Loucy (cell line): ENCODE measurements around the gene PCSK5.

Experiments
- H2AFZ ChIP-seq: fragments of 200-600 bp; sonication (generic); 2 replicates; pipeline ENCODE4 v1.6.0; 2016; ENCODE audit warnings: antibody characterized with exemption, mild to moderate bottlenecking, low read length, moderate library complexity
- H3F3A ChIP-seq: fragments of 200-600 bp; 2 replicates; pipeline ENCODE4 v1.6.0; 2016; ENCODE audit warnings: antibody characterized with exemption, low read depth, mild to moderate bottlenecking
- H3K27me3 ChIP-seq: fragments of 200-600 bp; sonication (generic); 2 replicates; pipeline ENCODE4 v1.6.1; 2014; ENCODE audit warnings: low read length, mild to moderate bottlenecking; ENCODE audit not compliant: insufficient read depth, poor library complexity, severe bottlenecking
- H3K36me3 ChIP-seq: fragments of 200-600 bp; sonication (generic); 2 replicates; pipeline ENCODE4 v1.6.1; 2016; ENCODE audit warnings: low read length; ENCODE audit not compliant: insufficient read depth
- H3K4me1 ChIP-seq: fragments of 200-600 bp; sonication (generic); 2 replicates; pipeline ENCODE4 v1.5.1; 2014; ENCODE audit warnings: low read length, mild to moderate bottlenecking; ENCODE audit not compliant: insufficient read depth, poor library complexity, severe bottlenecking
- H3K4me2 ChIP-seq: fragments of 200-600 bp; sonication (generic); 2 replicates; pipeline ENCODE4 v1.6.0; 2014; ENCODE audit warnings: antibody characterized with exemption, low read length, low read depth, mild to moderate bottlenecking; ENCODE audit not compliant: poor library complexity, severe bottlenecking
- H3K4me3 ChIP-seq: fragments of 200-600 bp; sonication (generic); 2 replicates; pipeline ENCODE4 v1.5.1; 2014; ENCODE audit warnings: low read length, mild to moderate bottlenecking, mixed read lengths; ENCODE audit not compliant: poor library complexity, severe bottlenecking
- H3K79me2 ChIP-seq: fragments of 200-600 bp; sonication (generic); 2 replicates; pipeline ENCODE4 v1.6.1; 2014; ENCODE audit warnings: low read length; ENCODE audit not compliant: insufficient read depth
- H3K9ac ChIP-seq: fragments of 200-600 bp; sonication (generic); 2 replicates; pipeline ENCODE4 v1.6.0; 2014; ENCODE audit warnings: mild to moderate bottlenecking, low read depth, low read length, moderate library complexity; ENCODE audit not compliant: poor library complexity, severe bottlenecking
- H3K9me2 ChIP-seq: fragments of 200-600 bp; sonication (generic); replicated peaks from 2 replicates; pipeline ENCODE4 v1.6.1; 2016; ENCODE audit warnings: low read depth, low read length, mixed read lengths
- H3K9me3 ChIP-seq: fragments of 200-600 bp; sonication (generic); 2 replicates; pipeline ENCODE4 v1.6.1; 2014; ENCODE audit warnings: mild to moderate bottlenecking, antibody characterized with exemption, low read length, low read depth; ENCODE audit not compliant: insufficient read depth
- H4K20me1 ChIP-seq: fragments of 200-600 bp; sonication (generic); 2 replicates; pipeline ENCODE4 v1.6.0; 2014; ENCODE audit warnings: antibody characterized with exemption, low read length, mild to moderate bottlenecking; ENCODE audit not compliant: insufficient read depth, poor library complexity, severe bottlenecking
- EZH2phosphoT487 ChIP-seq: fragments of 200-600 bp; IDR thresholded peaks from 2 replicates; pipeline ENCODE4 v1.6.1; 2018; ENCODE audit warnings: antibody characterized with exemption, mild to moderate bottlenecking, moderate library complexity, borderline replicate concordance
- TF ChIP-seq, protein P1 (sequence below): fragments of 200-600 bp; sonication (generic); conservative IDR thresholded peaks from 2 replicates; pipeline ENCODE4 v1.5.1; 2014; ENCODE audit warnings: mild to moderate bottlenecking, antibody characterized with exemption, low read length

PCSK5 gene

DNA sequence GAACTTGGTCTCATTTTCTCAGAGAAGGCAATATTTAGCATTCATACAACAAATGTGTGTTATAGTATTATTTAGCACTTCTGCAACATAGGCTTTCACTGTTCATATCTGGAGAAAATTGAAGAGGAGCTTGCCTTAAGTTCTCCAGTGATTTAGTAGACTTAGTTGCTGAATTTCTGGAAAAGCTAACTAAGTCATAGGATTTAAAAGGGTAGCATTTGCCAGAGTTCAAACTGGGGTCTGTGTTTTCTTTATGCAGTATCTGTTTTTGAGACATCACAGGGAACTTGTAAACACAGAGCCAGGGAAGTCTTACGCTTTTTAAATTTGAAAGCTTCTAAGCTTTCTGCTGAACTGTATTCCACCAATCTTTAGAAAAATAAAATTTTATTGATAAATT, 8.7 kb upstream of the PCSK5 start:
- TF ChIP-seq, protein P1, sequence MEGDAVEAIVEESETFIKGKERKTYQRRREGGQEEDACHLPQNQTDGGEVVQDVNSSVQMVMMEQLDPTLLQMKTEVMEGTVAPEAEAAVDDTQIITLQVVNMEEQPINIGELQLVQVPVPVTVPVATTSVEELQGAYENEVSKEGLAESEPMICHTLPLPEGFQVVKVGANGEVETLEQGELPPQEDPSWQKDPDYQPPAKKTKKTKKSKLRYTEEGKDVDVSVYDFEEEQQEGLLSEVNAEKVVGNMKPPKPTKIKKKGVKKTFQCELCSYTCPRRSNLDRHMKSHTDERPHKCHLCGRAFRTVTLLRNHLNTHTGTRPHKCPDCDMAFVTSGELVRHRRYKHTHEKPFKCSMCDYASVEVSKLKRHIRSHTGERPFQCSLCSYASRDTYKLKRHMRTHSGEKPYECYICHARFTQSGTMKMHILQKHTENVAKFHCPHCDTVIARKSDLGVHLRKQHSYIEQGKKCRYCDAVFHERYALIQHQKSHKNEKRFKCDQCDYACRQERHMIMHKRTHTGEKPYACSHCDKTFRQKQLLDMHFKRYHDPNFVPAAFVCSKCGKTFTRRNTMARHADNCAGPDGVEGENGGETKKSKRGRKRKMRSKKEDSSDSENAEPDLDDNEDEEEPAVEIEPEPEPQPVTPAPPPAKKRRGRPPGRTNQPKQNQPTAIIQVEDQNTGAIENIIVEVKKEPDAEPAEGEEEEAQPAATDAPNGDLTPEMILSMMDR, result no peak
- no peak for TF ChIP-seq EZH2phosphoT487
- Histone ChIP-seq H3K79me2 (no peaks in the 10 kb centered on the region), H3K4me2 (no peak overlapping the region)

DNA sequence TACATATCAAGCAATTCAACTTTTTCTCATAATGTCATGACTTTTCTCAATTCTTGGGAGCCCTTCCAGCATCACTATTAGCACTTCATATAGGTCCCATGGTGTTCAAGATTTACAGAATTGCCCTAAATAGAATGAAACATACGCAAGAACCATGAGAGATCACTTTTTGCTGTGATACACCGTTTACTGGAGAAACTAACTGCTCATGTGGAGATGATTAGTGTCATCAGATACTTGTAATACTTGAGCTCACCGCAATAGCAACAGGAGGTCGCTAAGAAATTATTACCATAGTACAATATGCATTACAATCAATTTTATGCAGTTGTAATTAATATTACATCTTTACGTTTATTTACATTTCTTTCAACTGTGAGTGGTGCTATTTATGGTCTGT, 4.8 kb upstream of the PCSK5 start:
- Histone ChIP-seq H3K27me3 (no peaks in the 10 kb centered on the region), H2AFZ (no peak overlapping the region), H3K79me2 (no peaks in the 10 kb centered on the region), H3K9me2 (no peaks in the 10 kb centered on the region), H3K9me3 (no peaks in the 10 kb centered on the region), H3K4me2 (no peak overlapping the region), H4K20me1 (no peaks in the 10 kb centered on the region), H3K4me3 (no peak overlapping the region), H3K4me1 (no peaks in the 10 kb centered on the region), H3K36me3 (no peaks in the 10 kb centered on the region), H3K9ac (no peak overlapping the region), H3F3A (peaks cover 4% of the 10 kb centered on the region; the same call in 1 of the 2 replicates)
- TF ChIP-seq, protein P1, result no peak
- TF ChIP-seq EZH2phosphoT487, result no peak

More for the DNA sequence above, 8.7 kb upstream of the PCSK5 start:
- no peak overlapping the region for H3K4me3 ChIP-seq
- no peaks in the 10 kb centered on the region; the same call in 1 of the 2 replicates for H3F3A ChIP-seq
- no peaks in the 10 kb centered on the region for H3K27me3 ChIP-seq
- H3K9me2 ChIP-seq, result no peaks in the 10 kb centered on the region
- H3K4me1 ChIP-seq, result no peaks in the 10 kb centered on the region
- no peaks in the 10 kb centered on the region for H3K9me3 ChIP-seq
- H2AFZ ChIP-seq, result no peak overlapping the region
- no peaks in the 10 kb centered on the region for H4K20me1 ChIP-seq
- no peaks in the 10 kb centered on the region for H3K36me3 ChIP-seq
- H3K9ac ChIP-seq, result no peak overlapping the region

DNA sequence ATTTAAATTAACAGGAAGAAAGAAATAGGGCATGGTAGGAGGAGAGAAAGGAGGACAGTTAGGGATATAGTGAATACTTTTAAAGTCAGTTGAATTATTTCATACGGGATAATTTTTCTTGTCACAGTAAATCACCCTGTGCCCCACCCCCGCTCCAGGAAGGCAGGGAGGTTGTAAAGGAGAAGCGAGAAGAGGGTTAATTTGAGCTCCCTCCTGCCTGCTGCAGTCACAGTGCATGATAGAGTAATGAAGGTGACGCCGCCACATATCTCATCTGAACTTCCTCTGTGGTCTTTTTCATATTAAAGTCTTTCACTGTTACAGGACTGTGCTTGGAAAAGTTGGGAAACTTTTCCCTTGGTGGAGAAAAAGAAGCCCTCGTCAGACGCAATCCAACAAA, 896 bp upstream of the PCSK5 start:
- H3K4me2 ChIP-seq, result peak overlapping the region; percentile 88
- H3K9ac ChIP-seq, result peak overlapping the region; percentile 69
- peaks cover 22% of the 10 kb centered on the region for H3K27me3 ChIP-seq
- 0 out of 2 replicates have a peak, but pooled peaks cover 4% of the 10 kb centered on the region for H3F3A ChIP-seq
- no peaks in the 10 kb centered on the region for H3K9me3 ChIP-seq
- TF ChIP-seq EZH2phosphoT487, result no peak
- TF ChIP-seq, protein P1, result no peak
- peak overlapping the region; percentile 83 for H3K4me3 ChIP-seq
- no peaks in the 10 kb centered on the region for H3K36me3 ChIP-seq
- H3K79me2 ChIP-seq, result no peaks in the 10 kb centered on the region
- peaks cover 22% of the 10 kb centered on the region for H3K4me1 ChIP-seq
- H4K20me1 ChIP-seq, result peaks cover 4% of the 10 kb centered on the region
- H2AFZ ChIP-seq, result peak overlapping the region; percentile 100
- H3K9me2 ChIP-seq, result no peaks in the 10 kb centered on the region
